SK-N-SH treated with all-trans-retinoic acid at 6 μM for 48 hours (cell line): ENCODE measurements around the gene MVB12A.
A peak's percentile ranks its signal among the peaks of the same experiment; 100 is the strongest.

Experiments
- ATAC-seq: fragments of 200-7000 bp; cut with Tn5 transposase; 3 replicates; pipeline ENCODE4 v1.9.1; 2020; ENCODE audit warnings: mild to moderate bottlenecking, moderate library complexity
- ARNTL ChIP-seq: fragments of 450-650 bp; formaldehyde crosslinking; IDR thresholded peaks from 2 replicates; pipeline ENCODE4 v1.5.0; 2020; ENCODE audit warnings: low read depth, mild to moderate bottlenecking, moderate library complexity, borderline replicate concordance
- BACH2 ChIP-seq: fragments of 250-450 bp; sonication (Bioruptor Pico); IDR thresholded peaks from 2 replicates; pipeline ENCODE4 v1.9.0; 2021; ENCODE audit warnings: mild to moderate bottlenecking, borderline replicate concordance
- CSDC2 ChIP-seq: fragments of 250-450 bp; sonication (Bioruptor Pico); IDR thresholded peaks from 2 replicates; pipeline ENCODE4 v1.5.0; 2020; ENCODE audit warnings: mild to moderate bottlenecking, moderate library complexity
- ESRRG ChIP-seq: fragments of 250-450 bp; sonication (Bioruptor Pico); IDR thresholded peaks from 2 replicates; pipeline ENCODE4 v1.6.1; 2021; ENCODE audit warnings: mild to moderate bottlenecking
- GLIS3 ChIP-seq: fragments of 250-450 bp; sonication (Bioruptor Pico); IDR thresholded peaks from 2 replicates; pipeline ENCODE4 v1.5.0; 2020; ENCODE audit warnings: mild to moderate bottlenecking, moderate library complexity
- ISL1 ChIP-seq: fragments of 250-450 bp; sonication (Bioruptor Pico); IDR thresholded peaks from 2 replicates; pipeline ENCODE4 v2.1.2; 2022; ENCODE audit warnings: mild to moderate bottlenecking, moderate library complexity
- PATZ1 ChIP-seq: fragments of 250-450 bp; sonication (Bioruptor Pico); IDR thresholded peaks from 2 replicates; pipeline ENCODE4 v1.8.0; 2020; ENCODE audit warnings: mild to moderate bottlenecking, moderate library complexity, borderline replicate concordance
- RARB ChIP-seq: fragments of 250-450 bp; sonication (Bioruptor Pico); IDR thresholded peaks from 2 replicates; pipeline ENCODE4 v1.8.0; 2021; ENCODE audit warnings: mild to moderate bottlenecking, moderate library complexity
- SNAI2 ChIP-seq: fragments of 250-450 bp; sonication (Bioruptor Pico); IDR thresholded peaks from 2 replicates; pipeline ENCODE4 v1.5.0; 2020; ENCODE audit warnings: mild to moderate bottlenecking, moderate library complexity
- TCF4 ChIP-seq: fragments of 250-450 bp; sonication (Bioruptor Pico); IDR thresholded peaks from 2 replicates; pipeline ENCODE4 v1.8.0; 2021; ENCODE audit warnings: mild to moderate bottlenecking, moderate library complexity, borderline replicate concordance
- TOX ChIP-seq: fragments of 250-450 bp; sonication (Bioruptor Pico); IDR thresholded peaks from 2 replicates; pipeline ENCODE4 v1.8.0; 2021; ENCODE audit warnings: mild to moderate bottlenecking, moderate library complexity, borderline replicate concordance
- TSHZ2 ChIP-seq: fragments of 250-450 bp; sonication (Bioruptor Pico); IDR thresholded peaks from 2 replicates; pipeline ENCODE4 v1.5.0; 2020; ENCODE audit warnings: mild to moderate bottlenecking, moderate library complexity
- ZC3H10 ChIP-seq: fragments of 250-450 bp; sonication (Bioruptor Pico); IDR thresholded peaks from 2 replicates; pipeline ENCODE4 v1.5.1; 2021; ENCODE audit warnings: mild to moderate bottlenecking, moderate library complexity
- ZFP3 ChIP-seq: fragments of 250-450 bp; sonication (Bioruptor Pico); IDR thresholded peaks from 2 replicates; pipeline ENCODE4 v1.5.0; 2020; ENCODE audit warnings: mild to moderate bottlenecking, moderate library complexity
- ZFP30 ChIP-seq: fragments of 450-650 bp; formaldehyde crosslinking; IDR thresholded peaks from 2 replicates; pipeline ENCODE4 v1.5.0; 2022; ENCODE audit warnings: mild to moderate bottlenecking, moderate library complexity
- ZNF70 ChIP-seq: fragments of 450-650 bp; formaldehyde crosslinking; IDR thresholded peaks from 2 replicates; pipeline ENCODE4 v1.5.0; 2020; ENCODE audit warnings: mild to moderate bottlenecking, moderate library complexity
- ZNF8 ChIP-seq: fragments of 450-650 bp; formaldehyde crosslinking; IDR thresholded peaks from 2 replicates; pipeline ENCODE4 v1.5.0; 2020; ENCODE audit warnings: mild to moderate bottlenecking, moderate library complexity
- TF ChIP-seq, protein P1 (sequence below): fragments of 250-450 bp; sonication (Bioruptor Pico); IDR thresholded peaks from 2 replicates; pipeline ENCODE4 v1.8.0; 2021; ENCODE audit warnings: low read depth, mild to moderate bottlenecking, moderate library complexity, borderline replicate concordance

Gene MVB12A

DNA sequence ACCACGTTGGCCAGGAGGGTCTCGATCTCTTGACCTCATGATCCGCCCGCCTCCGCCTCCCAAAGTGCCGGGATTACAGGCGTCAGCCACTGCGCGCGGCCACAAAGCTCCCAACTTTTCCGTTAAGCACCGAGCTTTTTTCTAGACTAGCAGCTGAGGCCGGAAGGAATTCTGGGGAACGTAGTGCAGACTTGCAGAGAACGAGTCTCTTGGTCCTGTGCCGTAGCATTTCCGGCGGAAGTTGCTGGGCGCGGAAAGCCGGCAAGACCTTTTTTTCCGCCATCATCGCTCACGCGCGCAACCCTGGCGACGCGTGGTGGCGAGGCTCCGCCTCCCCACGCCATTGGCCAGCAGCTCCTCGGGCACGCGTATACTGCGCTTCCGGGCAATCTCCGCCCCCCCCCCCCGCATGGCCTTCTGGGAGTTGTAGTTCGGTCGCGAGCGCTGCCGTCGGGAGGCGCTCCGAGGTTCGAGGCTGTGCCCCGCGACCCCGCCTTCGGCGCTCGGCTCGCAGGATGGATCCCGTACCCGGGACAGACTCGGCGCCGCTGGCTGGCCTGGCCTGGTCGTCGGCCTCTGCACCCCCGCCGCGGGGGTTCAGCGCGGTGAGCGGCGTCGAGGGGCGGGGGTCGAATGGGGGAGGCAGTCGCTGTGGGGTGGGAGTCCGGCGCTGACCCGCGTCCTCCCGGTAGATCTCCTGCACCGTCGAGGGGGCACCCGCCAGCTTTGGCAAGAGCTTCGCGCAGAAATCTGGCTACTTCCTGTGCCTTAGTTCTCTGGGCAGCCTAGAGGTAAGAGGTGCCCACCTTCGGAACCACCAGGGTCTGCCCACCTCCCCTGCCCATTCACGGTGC is at the start of gene MVB12A:
TSS of gene MVB12A (plus strand) at position 427 of the 854 bp plus-strand sequence. CDS start at position 516, 89 bp downstream.
- no peak; the same call in 1 of the 2 replicates for TF ChIP-seq ZNF8
- TF ChIP-seq TOX (CRISPR knock-in tag): no peak
- no peak for TF ChIP-seq SNAI2 (CRISPR knock-in tag)
- TF ChIP-seq RARB (CRISPR knock-in tag): no peak
- TF ChIP-seq ZC3H10: no peak
- no peak for TF ChIP-seq PATZ1 (CRISPR knock-in tag)
- no peak for TF ChIP-seq ESRRG (CRISPR knock-in tag)
- TF ChIP-seq BACH2 (CRISPR knock-in tag): no peak
- no peak for TF ChIP-seq ARNTL
- TF ChIP-seq ISL1: no peak
- no peak for TF ChIP-seq TCF4
- TF ChIP-seq ZFP3 (CRISPR knock-in tag): no peak
- TF ChIP-seq ZNF70: no peak
- no peak for TF ChIP-seq CSDC2 (CRISPR knock-in tag)
- TF ChIP-seq ZFP30 (CRISPR knock-in tag): no peak
- TF ChIP-seq TSHZ2: no peak
- no peak for TF ChIP-seq GLIS3
- peak; percentile 94 for ATAC-seq

- ATAC-seq: no peak
- TF ChIP-seq GLIS3 (no peak), SNAI2 (CRISPR knock-in tag) (no peak)
Observed at GRCh38 chr19:17376935-17377600, 42.8 kb upstream of the MVB12A start, which contains the start of gene PLVAP. Gene PLVAP, minus strand, starts transcription at chr19:17377342. Its CDS starts 54 bp downstream, at chr19:17377288.

DNA sequence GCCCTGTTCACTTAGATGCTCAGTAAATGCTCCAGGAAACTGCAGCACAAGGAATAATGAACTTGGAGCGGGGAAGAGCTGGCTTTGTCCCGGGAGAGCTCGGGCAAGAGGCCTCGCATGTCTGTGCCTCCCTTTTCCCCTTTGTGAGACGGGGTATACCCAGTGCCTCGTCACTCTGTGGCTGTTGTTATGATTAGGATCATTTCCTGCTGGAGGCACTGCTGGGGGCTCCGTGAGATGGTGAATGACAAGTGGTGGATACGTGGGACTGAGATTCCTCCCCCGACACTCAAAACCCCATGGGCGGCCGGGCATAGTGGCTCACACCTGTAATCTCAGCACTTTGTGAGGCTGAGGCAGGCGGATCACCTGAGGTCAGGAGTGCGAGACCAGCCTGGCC is 41.6 kb upstream of the MVB12A start:
- TF ChIP-seq CSDC2 (CRISPR knock-in tag) (no peak), ESRRG (CRISPR knock-in tag) (no peak), TCF4 (no peak), ZNF70 (no peak), RARB (CRISPR knock-in tag) (no peak), ISL1 (no peak), TSHZ2 (no peak), TOX (CRISPR knock-in tag) (no peak), ZC3H10 (no peak)
- TF ChIP-seq, protein P1, sequence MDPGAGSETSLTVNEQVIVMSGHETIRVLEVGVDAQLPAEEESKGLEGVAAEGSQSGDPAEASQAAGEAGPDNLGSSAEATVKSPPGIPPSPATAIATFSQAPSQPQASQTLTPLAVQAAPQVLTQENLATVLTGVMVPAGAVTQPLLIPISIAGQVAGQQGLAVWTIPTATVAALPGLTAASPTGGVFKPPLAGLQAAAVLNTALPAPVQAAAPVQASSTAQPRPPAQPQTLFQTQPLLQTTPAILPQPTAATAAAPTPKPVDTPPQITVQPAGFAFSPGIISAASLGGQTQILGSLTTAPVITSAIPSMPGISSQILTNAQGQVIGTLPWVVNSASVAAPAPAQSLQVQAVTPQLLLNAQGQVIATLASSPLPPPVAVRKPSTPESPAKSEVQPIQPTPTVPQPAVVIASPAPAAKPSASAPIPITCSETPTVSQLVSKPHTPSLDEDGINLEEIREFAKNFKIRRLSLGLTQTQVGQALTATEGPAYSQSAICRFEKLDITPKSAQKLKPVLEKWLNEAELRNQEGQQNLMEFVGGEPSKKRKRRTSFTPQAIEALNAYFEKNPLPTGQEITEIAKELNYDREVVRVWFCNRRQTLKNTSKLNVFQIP: no peak
- no peak; the same call in 2 of the 3 replicates for ATAC-seq
